A549 (cell line): ENCODE measurements around the gene ITGBL1. TPM values are rescaled to one million over a fixed set of nuclear protein-coding genes. Genes with fewer than 3 reads are reported as not detected.
A peak's percentile ranks its signal among the peaks of the same experiment; 100 is the strongest.

Experiments
- ATAC-seq, 2 experiments: fragments of 200-7000 bp in 1 of 2; fragments of >200 bp in 1 of 2; cut with Nextera tagmentation in 1 of 2; cut with Tn5 transposase in 1 of 2; 3 replicates each; pipeline versions ENCODE4 v1.8.0 to v1.9.1; 2018 to 2020; ENCODE audit warnings: mild to moderate bottlenecking in 1 of 2, moderate library complexity in 1 of 2
- CTCF ChIA-PET: fragments of 300-600 bp; sonication (Branson Sonifier 250); formaldehyde crosslinking; extraction: SDS; loops from one replicate; lab custom pipeline; 2021; ENCODE audit warnings: antibody characterized with exemption, inconsistent platforms; lab: Yijun Ruan, JAX
- POLR2A ChIA-PET: fragments of 350-600 bp; formaldehyde crosslinking; extraction: SDS; loops from one replicate; lab custom pipeline; 2021; ENCODE audit warnings: antibody characterized with exemption, inconsistent platforms; lab: Yijun Ruan, JAX
- DNase-seq, 2 experiments: peaks; one replicate each; pipeline versions ENCODE4 v3.0.0 to v3.0.0-alpha.2; 2011 to 2016; ENCODE audit warnings: low read depth in 1 of 2, low spot score in 1 of 2
- FAIRE-seq: peaks from 2 replicates; lab custom pipeline; 2011; peaks lifted over from hg19 to GRCh38; lab: Jason Lieb, UNC
- H3K27ac ChIP-seq, 2 experiments: fragments of >200 bp; sonication (Bioruptor Twin); formaldehyde crosslinking; 3 replicates each; pipeline ENCODE4 v1.5.1; 2016 to 2017
- H3K4me1 ChIP-seq: fragments of >200 bp; sonication (Bioruptor Twin); formaldehyde crosslinking; 3 replicates; pipeline ENCODE4 v1.6.1; 2016
- H3K4me2 ChIP-seq: fragments of >200 bp; sonication (Bioruptor Twin); formaldehyde crosslinking; 3 replicates; pipeline ENCODE4 v1.6.1; 2016
- H3K4me3 ChIP-seq: fragments of >200 bp; sonication (Bioruptor Twin); formaldehyde crosslinking; 3 replicates; pipeline ENCODE4 v1.5.1; 2016
- H3K9me3 ChIP-seq: fragments of >200 bp; sonication (Bioruptor Twin); formaldehyde crosslinking; 3 replicates; pipeline ENCODE4 v1.6.1; 2016
- BHLHE40 ChIP-seq: IDR thresholded peaks from 2 replicates; pipeline ENCODE4 v1.6.1; 2012; ENCODE audit warnings: low read depth, low read length, inconsistent platforms
- CEBPB ChIP-seq, 2 experiments: fragments of >200 bp in 1 of 2; sonication (Bioruptor Twin) in 1 of 2; formaldehyde crosslinking in 1 of 2; IDR thresholded peaks; 2 replicates each; pipeline ENCODE4 v1.6.1; 2012 to 2016
- CHD2 ChIP-seq: fragments of 150-350 bp; IDR thresholded peaks from 2 replicates; pipeline ENCODE4 v1.6.1; 2014; ENCODE audit warnings: low read length; ENCODE audit not compliant: partially characterized antibody
- CTCF ChIP-seq: fragments of >200 bp; sonication (Bioruptor Twin); formaldehyde crosslinking; IDR thresholded peaks from 3 replicates; pipeline ENCODE4 v1.5.1; 2016
- EP300 ChIP-seq, 2 experiments: fragments of >200 bp; sonication (Bioruptor Twin); formaldehyde crosslinking; IDR thresholded peaks; 2 replicates in 1 of 2; 3 replicates in 1 of 2; pipeline ENCODE4 v1.6.1; 2016 to 2017
- GATA3 ChIP-seq: IDR thresholded peaks from 2 replicates; pipeline ENCODE4 v1.6.1; 2012; ENCODE audit warnings: borderline replicate concordance
- HES2 ChIP-seq: fragments of >200 bp; sonication (Bioruptor Twin); formaldehyde crosslinking; IDR thresholded peaks from 2 replicates; pipeline ENCODE4 v1.6.1; 2016
- HOXB13 ChIP-seq: fragments of 250-450 bp; sonication (Bioruptor Pico); IDR thresholded peaks from 2 replicates; pipeline ENCODE4 v1.5.0; 2020; ENCODE audit warnings: low read depth, mild to moderate bottlenecking, moderate library complexity
- HOXB5 ChIP-seq: fragments of 250-450 bp; sonication (Bioruptor Pico); IDR thresholded peaks from 2 replicates; pipeline ENCODE4 v1.5.0; 2020; ENCODE audit warnings: mild to moderate bottlenecking, moderate library complexity
- KDM5A ChIP-seq: fragments of 200-600 bp; sonication (generic); IDR thresholded peaks from 2 replicates; pipeline ENCODE4 v1.6.1; 2016; ENCODE audit warnings: antibody characterized with exemption, mild to moderate bottlenecking
- MYC ChIP-seq: IDR thresholded peaks from 2 replicates; pipeline ENCODE4 v1.6.1; 2012; ENCODE audit warnings: mild to moderate bottlenecking, inconsistent platforms, low read length, improper control_type of control experiment, borderline replicate concordance
- NFE2L2 ChIP-seq: fragments of 150-350 bp; conservative IDR thresholded peaks from 2 replicates; pipeline ENCODE4 v1.6.1; 2014; ENCODE audit warnings: low read length
- POLR2AphosphoS2 ChIP-seq: conservative IDR thresholded peaks from 2 replicates; pipeline ENCODE4 v1.6.1; 2012; ENCODE audit warnings: low read length, improper control_type of control experiment, inconsistent platforms
- RAD21 ChIP-seq, 2 experiments: fragments of >200 bp in 1 of 2; sonication (Bioruptor Twin) in 1 of 2; formaldehyde crosslinking in 1 of 2; IDR thresholded peaks in 1 of 2; conservative IDR thresholded peaks in 1 of 2; 2 replicates in 1 of 2; 3 replicates in 1 of 2; pipeline ENCODE4 v1.6.1; 2012 to 2018; ENCODE audit warnings: inconsistent platforms in 1 of 2
- RCOR1 ChIP-seq: fragments of 150-350 bp; IDR thresholded peaks from 2 replicates; pipeline ENCODE4 v1.6.1; 2014; ENCODE audit warnings: antibody characterized with exemption, low read length, low read depth
- SMC3 ChIP-seq: fragments of >200 bp; sonication (Bioruptor Twin); formaldehyde crosslinking; IDR thresholded peaks from 3 replicates; pipeline ENCODE4 v1.6.1; 2018; ENCODE audit warnings: inconsistent platforms
- TFCP2L1 ChIP-seq: fragments of 250-450 bp; sonication (Bioruptor Pico); IDR thresholded peaks from 2 replicates; pipeline ENCODE4 v1.5.0; 2021; ENCODE audit warnings: mild to moderate bottlenecking
- TP53 ChIP-seq: fragments of 250-450 bp; sonication (Bioruptor Pico); IDR thresholded peaks from 2 replicates; pipeline ENCODE4 v1.5.0; 2021; ENCODE audit warnings: mild to moderate bottlenecking, moderate library complexity
- USF2 ChIP-seq: fragments of 450-650 bp; IDR thresholded peaks from 2 replicates; pipeline ENCODE4 v1.6.1; 2014; ENCODE audit warnings: antibody characterized with exemption
- ZC3H11A ChIP-seq: fragments of 450-650 bp; IDR thresholded peaks from 2 replicates; pipeline ENCODE4 v1.6.1; 2014; ENCODE audit warnings: antibody characterized with exemption, mild to moderate bottlenecking
- ZNF302 ChIP-seq: fragments of 250-450 bp; sonication (Bioruptor Pico); IDR thresholded peaks from 2 replicates; pipeline ENCODE4 v1.9.0; 2021; ENCODE audit warnings: inconsistent platforms, mild to moderate bottlenecking, moderate library complexity
- WGBS: methylation state at CpG from one replicate; pipeline ENCODE4 v1.1.6; 2017; ENCODE audit errors: missing lambda C conversion rate; 5-methylcytosine and 5-hydroxymethylcytosine counted together
- polyA plus RNA-seq, 4 experiments: library from polyadenylated mRNA; depleted of rRNA in 3 of 4; stranded (reverse); fragments of >200 nt; fragmentation: RNase III in 1 of 4; extraction: RNeasy Plus Mini Kit Qiagen cat#74134 plus additional on column Dnase treatment in 1 of 4; gene quantifications; 2 replicates in 3 of 4; 3 replicates in 1 of 4; pipeline ENCODE4 v1.2.3, GENCODE V29; 2011 to 2017

ITGBL1 gene
- polyA plus RNA-seq, 2 of the 4 experiments (the other 2 are of a cell fraction), result 0.40 to 1.3 TPM

GRCh38 chr13:101474419-101474957, 22.0 kb downstream of the ITGBL1 start:
- FAIRE-seq (no peak), ATAC-seq (peak; percentile 43 to 86), DNase-seq (peak in 1 of 2 experiments; percentile 58)
- ChIA-PET CTCF (interaction anchor here (0.8 to 3.5 kb wide), 14 partner anchors 10 to 329 kb away, joined by 3 to 50 read pairs (median 3); no protein-coding TSS in a partner anchor), POLR2A (no interaction called here)
- peak overlapping the region; percentile 7 to 83; a peak in 4 of 6 replicates for H3K27ac ChIP-seq
- H3K9me3 ChIP-seq, result no peaks in the 10 kb centered on the region
- no peak overlapping the region for H3K4me3 ChIP-seq
- TF ChIP-seq USF2 (no peak), CEBPB (IDR thresholded peaks at IDR 0.05) (no peak), TP53 (CRISPR knock-in tag) (no peak), ZNF302 (CRISPR knock-in tag) (no peak), GATA3 (0 out of 2 replicates have a peak, but pooled peaks have one; percentile 13), CTCF (peak; percentile 68), RAD21 (conservative IDR thresholded peaks at IDR 0.05 in 1 of 2, IDR thresholded peaks at IDR 0.05 in 1 of 2) (peak; percentile 89 to 95), RCOR1 (no peak), SMC3 (peak; percentile 83), CHD2 (no peak)
- WGBS, result 53% methylated on average over 2 of the region's 2 CpGs
- peaks cover 14% of the 10 kb centered on the region for H3K4me1 ChIP-seq
- no peak overlapping the region; the same call in 2 of the 3 replicates for H3K4me2 ChIP-seq

- TF ChIP-seq HOXB5 (no peak), SMC3 (no peak), EP300 (IDR thresholded peaks at IDR 0.05) (no peak), BHLHE40 (no peak), HES2 (no peak), POLR2AphosphoS2 (no peak)
- H3K4me3 ChIP-seq, result no peak overlapping the region
- POLR2A ChIA-PET, result no interaction called here
- H3K9me3 ChIP-seq, result no peaks in the 10 kb centered on the region
- H3K27ac ChIP-seq, result no peak overlapping the region
- H3K4me2 ChIP-seq, result no peak overlapping the region
- CTCF ChIA-PET, result interaction anchor here (0.8 to 3.5 kb wide), 9 partner anchors 8 to 902 kb away, joined by 3 to 50 read pairs (median 5); no protein-coding TSS in a partner anchor
- DNase-seq, result no peak
- ATAC-seq, result no peak
- H3K4me1 ChIP-seq, result peaks cover 14% of the 10 kb centered on the region
- no peak for FAIRE-seq
Measured at GRCh38 chr13:101475536-101475935, 23.1 kb downstream of the ITGBL1 start.

- WGBS, result 65% methylated on average over 1 of the region's 1 CpG
- H3K9me3 ChIP-seq, result no peaks in the 10 kb centered on the region
- no peak for FAIRE-seq
- TF ChIP-seq NFE2L2 (no peak), TFCP2L1 (no peak), KDM5A (no peak), HOXB13 (no peak), MYC (no peak), ZNF302 (CRISPR knock-in tag) (no peak), ZC3H11A (no peak)
- ATAC-seq, result no peak
- H3K4me2 ChIP-seq, result no peak overlapping the region
- DNase-seq, result no peak
- no peak overlapping the region for H3K4me3 ChIP-seq
- no peak overlapping the region for H3K27ac ChIP-seq
- CTCF ChIA-PET, result no interaction called here
- H3K4me1 ChIP-seq, result no peaks in the 10 kb centered on the region
- POLR2A ChIA-PET, result no interaction called here
Measured at GRCh38 chr13:101481421-101481820, 28.9 kb downstream of the ITGBL1 start.
